Epidermal melanocyte (primary cell): Measurements from ENCODE around the gene GPNMB.

Experiments
- DNase-seq: peaks from one replicate; pipeline ENCODE4 v3.0.0; 2011; ENCODE audit warnings: low spot score; ENCODE audit not compliant: insufficient read length

GPNMB gene

DNA sequence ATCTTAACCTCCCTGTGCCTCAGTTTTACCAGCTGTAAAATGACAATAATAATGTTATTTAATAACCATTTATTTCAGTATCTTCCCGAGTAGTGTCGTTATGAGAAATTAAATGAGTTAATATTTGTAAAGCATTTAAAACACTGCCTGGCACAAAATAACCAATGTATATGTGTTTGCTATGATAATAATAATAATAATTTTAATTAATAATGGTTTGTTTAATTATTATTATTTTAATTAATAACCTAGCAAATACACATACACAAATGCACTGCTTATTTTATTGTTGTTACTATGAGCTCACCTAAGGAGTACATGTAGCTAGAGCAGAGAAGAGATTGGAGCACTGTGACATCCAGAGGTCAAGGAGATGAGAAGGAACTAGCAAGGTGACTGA lies 18.2 kb upstream of the GPNMB start:
- no peak for DNase-seq

DNA sequence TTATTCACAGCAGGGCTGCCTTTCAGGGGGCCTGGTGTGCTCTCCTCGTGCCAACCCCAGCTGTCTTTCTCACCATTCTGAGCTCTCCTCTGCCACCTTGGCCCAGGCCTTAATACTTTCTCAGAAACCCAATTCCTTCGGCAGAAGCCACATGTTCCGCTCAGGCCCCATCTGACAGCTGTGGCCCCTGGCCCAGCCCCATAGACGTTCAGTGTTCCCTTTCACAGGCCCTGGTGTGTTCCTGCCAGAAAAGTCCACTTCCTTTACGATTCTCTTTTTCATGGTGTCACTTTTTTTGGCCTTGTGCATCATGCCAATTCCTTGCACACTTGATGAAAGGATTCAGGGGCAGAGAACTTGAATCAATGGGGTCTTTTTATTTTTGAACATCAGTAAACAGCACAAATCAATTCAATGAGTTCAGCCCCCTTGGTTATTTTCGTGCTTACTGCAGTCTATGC lies 15.9 kb upstream of the GPNMB start:
- no peak for DNase-seq

DNA sequence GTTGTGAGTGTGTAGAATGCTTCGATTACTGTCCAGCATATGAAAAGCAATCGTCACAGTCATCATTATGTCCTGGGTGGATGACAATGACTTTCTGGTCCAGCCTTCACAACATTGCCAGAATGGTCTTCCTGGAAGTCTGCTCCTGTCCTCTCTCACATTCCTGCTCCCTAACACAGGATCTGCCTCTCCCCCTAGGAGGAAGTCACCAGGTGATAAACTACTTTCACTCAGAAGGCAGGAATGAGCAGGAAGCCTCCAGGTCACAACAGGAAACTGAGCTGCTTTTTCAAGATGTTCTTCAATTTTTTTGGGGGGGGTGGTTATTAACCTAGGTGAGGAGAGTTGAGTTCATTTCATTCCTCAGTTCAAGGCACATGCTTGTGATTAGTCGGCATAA lies 13.6 kb upstream of the GPNMB start:
- no peak for DNase-seq

DNA sequence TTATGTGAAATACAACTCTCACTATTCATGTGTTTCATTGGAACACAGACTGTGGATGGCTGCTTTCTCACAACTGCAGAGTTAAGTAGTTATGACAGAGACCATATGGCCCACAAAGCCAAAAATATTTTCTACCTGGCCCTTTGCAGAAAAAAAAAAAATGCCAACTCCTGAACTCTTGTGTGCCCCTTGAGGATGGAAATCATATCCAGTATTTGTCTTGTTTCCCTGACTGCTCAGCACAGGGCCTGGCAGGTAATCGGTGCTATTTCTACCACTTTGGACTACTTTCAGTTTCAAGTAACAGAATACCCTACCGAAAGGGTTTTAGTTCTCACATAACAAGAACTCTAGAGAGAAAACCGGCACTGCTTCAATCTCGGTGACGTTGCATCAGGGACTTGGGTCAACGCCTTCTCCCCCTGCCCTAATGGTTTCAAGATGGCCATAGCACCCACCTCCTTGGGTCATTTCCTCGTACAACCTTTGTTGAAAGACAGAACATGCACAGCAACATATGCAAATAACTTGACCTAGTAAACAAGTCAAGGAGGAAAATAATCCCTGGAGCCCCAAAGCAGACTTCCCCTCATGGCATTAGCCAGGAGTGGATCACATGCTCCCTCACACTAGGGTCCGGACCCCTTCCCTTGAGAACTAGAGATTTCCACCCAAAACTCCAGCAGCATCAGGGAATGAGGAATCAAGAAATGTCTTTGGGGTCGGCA lies 11.8 kb upstream of the GPNMB start:
- DNase-seq: no peak

DNA sequence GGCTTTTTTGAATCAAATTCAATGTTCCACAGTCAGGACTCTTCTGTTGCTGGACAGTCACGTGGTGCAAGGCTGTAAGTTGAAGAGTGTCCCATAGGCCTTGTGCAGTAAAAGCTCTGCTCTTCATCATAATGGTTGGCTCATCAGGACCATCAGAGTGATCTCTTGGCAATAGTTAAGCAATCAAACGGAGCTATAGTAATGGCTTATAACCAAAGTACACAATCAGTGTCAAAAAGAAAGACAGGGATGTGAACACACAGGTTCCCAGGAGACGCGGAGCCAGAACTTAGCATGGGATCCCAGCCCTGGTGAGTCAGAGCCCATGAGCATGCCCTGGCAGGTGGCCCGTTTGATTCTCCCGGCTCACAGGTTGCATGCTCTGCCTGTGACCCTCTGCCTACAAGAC lies 10.8 kb upstream of the GPNMB start:
- DNase-seq: no peak

DNA sequence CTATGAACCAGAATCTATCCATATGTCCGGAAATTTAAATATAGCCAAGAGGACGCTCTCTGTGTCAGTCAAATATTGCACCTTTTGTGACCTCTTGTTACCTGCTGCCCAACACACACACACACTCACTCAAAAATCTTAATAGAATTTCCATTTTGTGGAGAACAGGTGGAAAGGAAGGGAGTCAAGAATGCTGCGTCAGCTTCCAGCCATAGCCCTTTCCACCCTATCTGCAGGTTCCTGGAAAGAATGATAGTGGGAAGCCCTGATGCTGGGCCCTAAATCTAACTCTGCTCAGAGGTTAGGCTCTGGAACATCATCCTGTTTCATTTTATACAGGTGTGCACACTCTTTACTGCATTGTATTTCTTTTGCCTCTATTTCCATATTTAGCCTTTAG lies 9.6 kb upstream of the GPNMB start:
- DNase-seq: no peak

DNA sequence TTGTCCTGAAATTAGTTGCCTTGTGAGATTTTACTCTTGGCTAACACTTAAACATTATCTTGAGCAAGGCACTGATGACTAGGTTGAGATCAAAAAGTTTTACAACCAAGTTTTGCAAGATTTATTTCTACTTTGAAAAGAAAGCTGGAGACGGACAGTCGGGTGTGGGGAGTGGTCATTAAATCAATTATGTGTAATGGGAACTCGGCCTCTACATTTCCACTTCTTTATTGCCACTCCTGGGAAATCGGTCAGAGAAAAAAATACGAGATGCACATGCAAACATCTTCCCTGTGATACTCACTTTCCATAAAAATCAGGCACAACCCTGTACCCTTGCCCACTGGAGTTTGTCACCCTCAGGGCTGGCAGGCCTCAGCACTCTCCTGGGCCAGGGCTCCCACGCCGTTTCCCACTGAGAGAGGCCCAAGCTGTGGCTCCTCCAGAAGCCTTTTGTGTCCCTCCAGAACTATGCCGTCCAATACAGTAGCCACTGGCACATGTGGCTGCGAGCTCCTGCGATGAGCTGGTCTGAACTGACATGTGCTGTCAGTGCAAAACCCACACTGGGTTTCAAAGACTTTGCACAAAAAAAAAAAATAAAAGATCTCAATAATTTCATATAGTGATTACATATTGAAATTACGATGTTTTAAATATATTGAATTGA lies 7.5 kb upstream of the GPNMB start:
- no peak for DNase-seq

DNA sequence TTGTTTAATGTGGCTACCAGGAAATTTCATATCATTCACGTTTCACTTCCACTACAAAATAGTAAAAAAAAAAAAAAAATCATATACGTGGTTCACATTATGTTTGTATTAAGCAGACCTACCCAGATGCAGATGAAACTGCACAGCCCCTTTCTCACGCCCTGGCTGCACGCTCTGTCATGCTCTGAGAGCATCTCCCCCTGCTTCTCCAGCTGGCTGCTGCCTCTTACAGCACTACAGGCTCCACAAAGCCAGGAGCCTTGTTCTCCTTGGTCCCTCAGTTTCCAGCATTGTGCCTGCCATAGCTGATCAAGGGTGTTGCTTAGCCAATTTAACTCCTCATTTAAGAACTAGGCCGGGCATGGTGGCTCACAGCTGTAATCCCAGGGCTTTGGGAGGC lies 6.9 kb upstream of the GPNMB start:
- DNase-seq: no peak

DNA sequence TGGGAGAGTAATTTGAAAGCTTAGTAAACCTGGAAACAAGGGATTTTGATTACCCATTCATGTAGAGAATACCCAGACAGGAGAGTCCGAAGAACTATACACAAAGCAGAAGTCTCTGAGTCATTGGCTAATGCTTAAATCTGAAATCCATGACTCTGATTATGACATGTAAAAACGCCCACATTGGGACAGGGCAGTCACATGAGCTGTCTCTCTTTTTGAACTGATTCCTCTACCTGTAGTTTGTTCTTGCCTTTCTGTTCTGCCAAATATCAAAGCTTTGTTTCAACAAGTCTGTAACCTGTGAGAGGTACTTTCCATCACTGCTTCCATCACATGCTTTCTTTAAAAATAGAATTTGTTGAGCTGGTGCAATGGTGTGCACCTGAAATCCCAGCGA lies 4.3 kb upstream of the GPNMB start:
- no peak for DNase-seq

DNA sequence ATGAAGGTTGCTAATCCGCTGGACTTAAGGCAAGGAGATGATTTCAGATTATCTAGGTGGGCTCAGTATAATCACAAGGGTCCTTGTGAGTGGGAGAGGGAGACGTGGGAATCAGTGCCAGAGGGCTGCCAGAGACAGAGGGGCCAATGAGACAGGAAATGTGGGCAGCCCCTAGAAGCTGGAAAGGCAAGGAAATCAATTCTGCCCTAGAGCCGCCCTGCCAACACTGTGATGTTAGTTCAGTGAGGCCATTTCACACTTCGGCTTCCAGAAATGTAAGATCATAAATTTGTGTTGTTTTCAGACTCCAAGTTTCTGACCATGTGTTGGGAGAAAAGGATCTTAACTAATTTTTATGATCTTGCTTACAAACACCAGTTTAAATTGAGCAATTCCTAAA lies 3.6 kb upstream of the GPNMB start:
- no peak for DNase-seq

DNA sequence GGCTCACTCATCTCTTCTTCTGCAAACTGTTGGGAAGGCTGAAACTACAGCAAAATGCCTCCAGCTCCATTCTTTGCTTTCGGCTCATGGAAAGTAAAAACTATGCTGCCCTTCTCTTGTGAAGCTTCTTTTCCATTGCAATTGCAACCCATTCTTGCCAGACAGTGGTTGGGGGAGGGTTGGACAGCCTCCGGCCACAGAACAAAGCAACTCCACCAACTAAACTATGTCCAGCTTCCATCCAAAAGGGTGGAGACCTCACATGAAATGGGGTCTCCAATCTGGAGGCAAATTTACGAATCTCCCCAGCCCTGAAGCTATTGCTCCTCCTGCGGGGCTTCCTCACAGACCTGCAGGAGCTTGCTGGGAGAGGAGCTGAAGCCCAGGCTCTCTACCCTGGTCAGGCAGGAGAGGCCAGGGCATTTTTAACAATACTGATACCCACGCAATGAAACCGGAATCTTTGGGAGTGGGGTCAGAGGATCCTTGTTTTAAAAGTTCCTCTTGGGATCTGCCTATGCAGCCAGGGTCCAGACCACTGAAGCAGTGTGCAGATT lies 549 bp downstream of the GPNMB start:
- DNase-seq: no peak

DNA sequence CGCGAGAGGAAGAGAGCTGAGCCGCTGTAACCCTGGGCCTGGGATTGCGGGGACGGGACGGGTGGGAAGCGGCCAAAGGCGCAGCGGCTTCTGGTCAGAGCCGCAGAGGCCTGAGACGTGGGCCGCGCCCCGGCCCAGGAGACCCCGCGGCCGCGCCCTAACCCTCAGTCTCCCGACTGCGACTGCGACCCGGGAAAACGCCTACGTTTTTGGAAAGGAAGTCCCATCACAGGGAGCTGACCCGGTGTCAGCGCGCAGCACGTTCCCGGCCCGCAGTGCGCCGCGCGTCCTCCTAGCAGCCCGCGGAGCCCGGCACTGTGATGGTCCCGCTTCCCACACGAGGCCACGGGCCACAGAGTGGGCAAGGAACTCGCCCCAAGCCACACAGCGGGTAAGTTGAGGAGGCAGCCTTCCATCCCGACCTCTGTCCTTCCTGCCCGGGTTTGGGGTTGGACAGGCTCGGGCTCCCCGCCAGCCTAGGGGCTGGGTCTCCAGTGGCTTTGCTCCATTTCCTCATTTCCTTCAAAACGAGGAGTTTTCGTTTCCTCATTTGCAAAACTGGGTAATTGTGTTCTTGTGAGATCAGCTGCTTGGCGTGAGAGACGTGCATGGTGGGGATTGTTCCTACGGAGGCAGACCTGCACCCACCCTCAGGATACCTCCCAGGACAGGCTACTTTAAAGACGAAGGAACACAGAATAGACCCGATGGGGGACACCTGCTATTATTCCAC lies 1.2 kb downstream of the GPNMB start:
- no peak for DNase-seq

DNA sequence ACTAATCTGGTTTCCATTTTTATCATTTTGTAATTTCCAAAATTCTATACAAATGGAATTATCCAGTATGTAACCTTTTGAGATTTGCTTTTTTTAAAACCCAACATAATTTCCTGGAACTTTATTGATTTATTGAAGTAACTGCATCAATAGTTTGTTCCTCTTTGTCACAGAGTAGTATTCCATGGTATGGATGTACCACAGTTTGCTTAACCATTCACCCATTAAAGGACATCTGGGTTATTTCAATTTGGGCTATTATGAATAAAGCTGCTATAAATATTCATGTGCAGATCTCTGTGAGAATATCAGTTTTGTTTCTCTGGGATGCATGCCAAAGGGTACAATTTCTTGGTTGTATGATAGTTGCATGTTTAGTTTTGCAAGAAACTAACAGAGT lies 2.9 kb downstream of the GPNMB start:
- DNase-seq: no peak

DNA sequence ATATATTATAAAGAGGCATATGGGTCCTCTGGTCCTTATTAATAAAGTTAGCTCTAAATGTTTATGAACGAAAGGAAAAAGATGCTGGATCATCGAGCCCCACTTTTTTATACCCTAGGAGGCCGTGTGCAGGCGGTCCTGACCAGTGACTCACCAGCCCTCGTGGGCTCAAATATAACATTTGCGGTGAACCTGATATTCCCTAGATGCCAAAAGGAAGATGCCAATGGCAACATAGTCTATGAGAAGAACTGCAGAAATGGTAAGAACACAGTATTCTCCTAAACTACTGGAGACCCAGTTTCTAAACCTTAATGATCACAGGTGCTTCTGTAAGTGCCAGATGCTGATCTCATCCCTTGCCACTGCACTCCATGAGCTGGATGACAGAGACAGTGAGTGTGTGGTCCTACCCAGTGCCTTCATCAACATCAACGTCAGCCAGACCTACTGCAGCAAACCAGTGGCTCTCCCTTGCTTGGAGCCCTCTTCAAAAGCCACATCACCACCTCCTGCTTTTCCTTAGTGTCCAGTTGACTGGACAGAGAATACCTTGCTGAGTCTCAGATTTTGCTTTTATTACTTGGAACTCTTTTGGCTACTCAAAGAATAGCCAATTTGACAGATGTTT lies 7.6 kb downstream of the GPNMB start:
- DNase-seq: no peak

DNA sequence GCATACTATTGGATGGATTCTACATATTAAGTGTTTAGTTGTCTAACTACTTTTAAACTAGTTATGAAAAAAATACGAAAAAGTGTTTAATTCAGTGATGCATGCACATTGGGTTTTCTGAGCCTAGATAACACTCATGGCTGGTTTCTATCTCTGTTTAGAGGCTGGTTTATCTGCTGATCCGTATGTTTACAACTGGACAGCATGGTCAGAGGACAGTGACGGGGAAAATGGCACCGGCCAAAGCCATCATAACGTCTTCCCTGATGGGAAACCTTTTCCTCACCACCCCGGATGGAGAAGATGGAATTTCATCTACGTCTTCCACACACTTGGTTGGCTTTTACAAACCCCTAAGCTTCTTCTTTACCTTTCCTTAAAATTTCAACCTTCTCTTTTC lies 10.2 kb downstream of the GPNMB start:
- DNase-seq: no peak

DNA sequence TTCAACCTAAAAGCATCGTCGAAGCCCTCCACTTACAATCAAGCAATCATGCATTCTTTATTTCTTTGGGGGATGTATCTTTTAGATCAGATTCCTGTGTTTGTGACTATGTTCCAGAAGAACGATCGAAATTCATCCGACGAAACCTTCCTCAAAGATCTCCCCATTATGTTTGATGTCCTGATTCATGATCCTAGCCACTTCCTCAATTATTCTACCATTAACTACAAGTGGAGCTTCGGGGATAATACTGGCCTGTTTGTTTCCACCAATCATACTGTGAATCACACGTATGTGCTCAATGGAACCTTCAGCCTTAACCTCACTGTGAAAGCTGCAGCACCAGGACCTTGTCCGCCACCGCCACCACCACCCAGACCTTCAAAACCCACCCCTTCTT lies 13.8 kb downstream of the GPNMB start:
- DNase-seq: no peak

DNA sequence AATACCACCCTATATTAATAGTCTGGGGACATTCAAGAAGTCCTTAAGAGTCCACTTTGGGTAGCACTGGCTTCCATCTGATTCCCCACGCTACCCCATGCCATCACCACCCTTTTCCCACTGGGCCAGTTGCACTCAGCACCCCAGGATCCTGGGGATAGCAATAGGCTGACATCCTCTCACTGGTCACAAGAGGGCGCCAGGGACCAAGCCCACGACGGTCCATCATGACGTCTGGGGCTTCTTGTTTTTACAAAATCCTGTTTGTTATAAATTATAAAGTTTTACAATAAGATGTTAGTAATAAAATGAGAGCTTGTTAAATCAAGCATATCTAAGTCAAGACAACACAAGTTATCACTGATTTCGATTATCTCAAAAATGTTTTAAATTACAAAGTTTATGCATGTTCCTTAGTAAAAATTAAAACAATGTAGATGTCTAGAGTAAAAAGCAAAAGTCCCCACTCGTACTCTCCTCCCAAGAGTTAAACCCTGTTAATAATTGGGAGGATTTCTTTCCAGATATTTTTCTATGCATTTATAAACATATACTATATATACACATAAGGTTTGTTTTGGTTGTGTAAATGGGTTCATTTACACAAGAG lies 15.4 kb downstream of the GPNMB start:
- peak; percentile 75 for DNase-seq

DNA sequence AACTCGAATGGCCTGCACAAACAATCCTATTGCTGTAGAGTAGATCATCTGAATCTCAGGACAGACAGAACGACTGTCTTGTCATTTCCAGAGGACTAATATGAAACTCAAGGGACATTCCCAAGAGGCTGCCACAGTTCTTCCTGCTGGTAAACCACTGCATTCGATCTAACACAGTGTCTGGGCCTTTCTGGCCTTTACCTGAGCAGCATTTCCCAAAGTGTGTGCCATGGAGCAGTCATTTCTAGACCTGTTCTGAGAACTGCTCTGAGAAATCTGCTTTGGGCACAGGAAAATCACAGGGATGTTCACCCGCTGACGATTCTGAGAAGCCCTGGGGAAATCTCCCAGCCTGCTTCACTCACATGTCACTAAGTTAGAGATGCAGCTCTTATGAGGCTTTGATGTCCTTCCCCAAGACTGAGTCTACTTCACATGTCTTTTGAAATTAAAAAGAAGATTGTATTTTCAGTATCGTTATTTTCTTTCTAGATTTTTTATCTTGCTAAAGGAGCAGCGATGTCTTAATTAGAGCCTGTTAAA lies 18.4 kb downstream of the GPNMB start:
- no peak for DNase-seq

DNA sequence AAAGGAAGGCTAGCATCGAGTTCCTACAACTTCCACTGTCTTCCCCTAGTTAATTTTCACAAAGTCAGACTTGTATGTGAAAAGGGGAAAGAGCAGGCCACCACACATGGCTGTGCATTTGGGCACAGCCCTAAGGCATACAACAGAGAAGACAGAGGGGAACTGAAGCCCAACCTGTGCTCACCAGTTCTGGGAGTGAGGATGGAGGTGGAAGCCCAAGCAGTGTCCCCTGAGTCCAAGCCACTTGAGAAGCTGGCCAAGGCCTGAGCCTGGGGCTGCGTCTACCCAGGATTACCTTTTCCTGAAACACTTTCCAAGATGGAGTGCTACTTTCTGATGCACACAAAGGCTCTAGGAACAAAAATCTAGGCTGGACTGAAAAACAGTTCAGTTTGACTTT lies 20.3 kb downstream of the GPNMB start:
- no peak for DNase-seq

DNA sequence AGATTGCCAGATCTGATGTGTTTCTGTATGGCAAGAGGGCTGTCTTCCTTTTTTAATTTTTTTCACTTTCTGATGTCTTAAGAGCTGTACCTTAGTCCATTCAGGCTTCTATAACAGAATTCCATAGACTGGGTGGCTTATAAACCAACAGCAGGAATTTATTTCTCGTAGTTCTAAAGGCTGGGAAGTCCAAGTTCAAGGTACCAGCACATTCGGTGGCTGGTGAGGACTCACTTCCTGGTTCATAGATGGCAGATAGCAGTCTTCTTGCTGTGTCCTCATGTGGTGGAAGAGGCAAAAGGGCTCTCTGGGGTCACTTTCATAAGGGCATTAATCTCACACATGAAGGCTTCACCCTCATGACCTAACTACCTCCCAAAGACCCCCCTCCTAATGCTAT lies 20.8 kb downstream of the GPNMB start:
- DNase-seq: no peak

DNA sequence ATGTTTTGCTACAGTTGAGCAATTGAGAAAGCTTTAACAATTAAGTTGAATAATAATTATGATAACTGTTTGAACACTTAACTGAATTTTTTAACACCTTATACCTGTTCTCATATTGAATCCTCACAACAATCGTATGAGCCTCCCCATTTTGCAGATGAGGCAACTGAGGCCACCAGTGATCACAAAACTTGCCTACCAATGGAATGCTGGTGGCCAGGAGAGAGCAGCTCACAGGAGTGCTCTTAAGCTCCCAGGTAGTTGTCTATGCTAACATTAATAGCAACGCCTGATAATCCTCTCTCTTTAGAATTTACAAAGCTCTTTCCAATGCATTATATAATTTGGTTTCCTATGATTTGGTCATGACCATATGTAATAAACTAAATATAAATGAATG lies 21.6 kb downstream of the GPNMB start:
- no peak for DNase-seq
